Stomach (tissue), 9 donors: ENCODE data around the gene TNRC6C. TPM values are rescaled to one million over a fixed set of nuclear protein-coding genes. Genes with fewer than 3 reads are reported as not detected.

Source experiments
- DNase-seq, 2 donors: peaks; one replicate each; pipeline versions ENCODE4 v3.0.0 to v3.0.0-alpha.2; 2013 to 2019
- H3K27ac ChIP-seq, 5 donors: fragments of 200-600 bp in 4 of 5; sonication (generic) in 4 of 5; one replicate each; pipeline ENCODE4 v1.5.1; 2013 to 2019; ENCODE audit warnings: mild to moderate bottlenecking in 1 of 5, moderate library complexity in 1 of 5
- H3K27me3 ChIP-seq, 3 donors: fragments of 200-600 bp; sonication (generic); one replicate each; pipeline ENCODE4 v1.5.1; 2017 to 2019; ENCODE audit warnings: mixed run types in 1 of 3
- H3K36me3 ChIP-seq, 4 donors: fragments of 200-600 bp; sonication (generic); 1 replicate in 3 of 4; 2 replicates in 1 of 4; pipeline ENCODE4 v1.5.1; 2016 to 2019
- H3K4me1 ChIP-seq, 4 donors: fragments of 200-600 bp; sonication (generic); one replicate each; pipeline ENCODE4 v1.5.1; 2016 to 2019
- H3K4me3 ChIP-seq, 4 donors: fragments of 200-600 bp; sonication (generic) in 3 of 4; one replicate each; pipeline ENCODE4 v1.5.1; 2016 to 2019; ENCODE audit warnings: mild to moderate bottlenecking in 1 of 4
- H3K9me3 ChIP-seq, 4 donors: fragments of 200-600 bp; sonication (generic); one replicate each; pipeline ENCODE4 v1.5.1; 2016 to 2019
- EP300 ChIP-seq: sonication (generic); formaldehyde crosslinking; IDR thresholded peaks from one replicate; pipeline ENCODE4 v1.6.1; 2017; ENCODE audit warnings: antibody characterized with exemption
- POLR2A ChIP-seq, 4 donors: fragments of 450-650 bp; IDR thresholded peaks; one replicate each; pipeline ENCODE4 v1.6.1; 2016; ENCODE audit warnings: antibody characterized with exemption in 4 of 4, control low read depth in 2 of 4, mild to moderate bottlenecking in 1 of 4, moderate library complexity in 1 of 4
- POLR2AphosphoS5 ChIP-seq, 3 donors: sonication (generic); formaldehyde crosslinking; IDR thresholded peaks; one replicate each; pipeline ENCODE4 v1.6.1; 2016; ENCODE audit warnings: antibody characterized with exemption in 3 of 3
- WGBS, 5 donors: extraction: QIAGEN DNeasy Blood & Tissue Kit in 3 of 5; methylation state at CpG; one replicate each; pipeline versions ENCODE4 v1.1.5 to v1.1.7; 2013 to 2018; 5-methylcytosine and 5-hydroxymethylcytosine counted together
- intact Hi-C: fragments of 100-400 bp; cut with DNase I; formaldehyde crosslinking; loops from one replicate; pipeline ENCODE4 v1.15.1; 2023; ENCODE audit warnings: low total_unique reads
- polyA plus RNA-seq, 3 donors: library from polyadenylated mRNA; stranded (reverse); fragments of 200-250 nt; gene quantifications; one replicate each; pipeline ENCODE4 v1.2.3, GENCODE V29; 2013
- total RNA-seq, 5 donors: library from RNA; depleted of rRNA; stranded (reverse); fragments of >200 nt; gene quantifications; one replicate each; pipeline versions ENCODE4 v1.1.0 to v1.2.3, GENCODE V29; 2014 to 2016
- TF ChIP-seq, protein P1 (sequence below), 7 experiments: fragments of 450-650 bp in 4 of 7; fragments of 200-600 bp in 3 of 7; sonication (generic) in 3 of 7; IDR thresholded peaks; one replicate each; pipeline ENCODE4 v1.5.1; 2016 to 2019; ENCODE audit warnings: antibody characterized with exemption in 7 of 7, control low read depth in 2 of 7, mild to moderate bottlenecking in 1 of 7
- donor health status: healthy with polysubstance abuse.
- donor health status: Bipolar disorder and iron deficiency.
- donor health status: healthy.

TNRC6C gene
- total and polyA plus RNA-seq, 8 donors: 0.92 to 64.8 (median 9.6) TPM

DNA sequence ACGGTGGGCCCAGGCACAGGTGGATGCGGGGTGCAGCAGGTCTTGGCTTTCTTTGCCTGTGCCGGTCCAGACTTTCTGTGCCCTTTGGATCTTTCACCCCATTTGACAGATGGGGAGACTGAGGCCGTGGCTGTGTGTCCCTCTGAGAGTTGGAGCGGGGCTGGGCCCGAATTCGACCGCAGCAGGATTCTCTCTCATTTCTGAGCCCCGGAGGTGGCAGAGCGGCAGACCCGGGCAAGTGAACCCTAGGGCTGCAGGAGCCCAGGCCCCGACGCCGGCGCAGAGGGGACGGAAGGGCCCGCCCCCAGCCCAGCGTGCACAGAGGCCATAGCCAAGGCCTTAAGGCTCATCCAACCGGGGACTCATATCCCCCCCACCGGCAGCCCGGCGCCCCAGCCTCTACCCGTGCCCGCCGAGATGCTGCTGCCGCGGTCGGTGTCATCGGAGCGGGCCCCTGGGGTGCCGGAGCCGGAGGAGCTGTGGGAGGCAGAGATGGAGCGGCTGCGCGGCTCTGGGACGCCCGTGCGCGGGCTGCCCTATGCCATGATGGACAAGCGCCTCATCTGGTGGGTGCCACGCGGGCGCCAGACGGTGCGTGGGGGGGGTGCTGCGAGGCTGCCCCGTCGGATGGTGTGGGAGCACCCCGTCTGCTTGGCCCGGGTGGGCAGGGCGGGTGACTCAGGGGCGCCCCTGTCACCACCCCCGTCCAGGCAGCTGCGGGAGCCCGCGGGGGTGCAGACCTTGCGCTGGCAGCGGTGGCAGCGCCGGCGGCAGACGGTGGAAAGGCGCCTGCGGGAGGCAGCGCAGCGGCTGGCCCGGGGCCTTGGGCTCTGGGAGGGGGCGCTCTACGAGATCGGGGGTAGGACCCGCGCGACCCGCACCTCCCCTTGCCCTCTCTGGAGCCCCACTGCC lies 172.9 kb downstream of the TNRC6C start:
- H3K27ac ChIP-seq: peak overlapping the region; percentile 13 to 91 (median 83)
- H3K4me3 ChIP-seq: peak overlapping the region; percentile 37 to 56 (median 44)
- DNase-seq: peak in 1 of 2 donors; percentile 62
- H3K9me3 ChIP-seq: no peaks in the 10 kb centered on the region
- TF ChIP-seq, protein P1, sequence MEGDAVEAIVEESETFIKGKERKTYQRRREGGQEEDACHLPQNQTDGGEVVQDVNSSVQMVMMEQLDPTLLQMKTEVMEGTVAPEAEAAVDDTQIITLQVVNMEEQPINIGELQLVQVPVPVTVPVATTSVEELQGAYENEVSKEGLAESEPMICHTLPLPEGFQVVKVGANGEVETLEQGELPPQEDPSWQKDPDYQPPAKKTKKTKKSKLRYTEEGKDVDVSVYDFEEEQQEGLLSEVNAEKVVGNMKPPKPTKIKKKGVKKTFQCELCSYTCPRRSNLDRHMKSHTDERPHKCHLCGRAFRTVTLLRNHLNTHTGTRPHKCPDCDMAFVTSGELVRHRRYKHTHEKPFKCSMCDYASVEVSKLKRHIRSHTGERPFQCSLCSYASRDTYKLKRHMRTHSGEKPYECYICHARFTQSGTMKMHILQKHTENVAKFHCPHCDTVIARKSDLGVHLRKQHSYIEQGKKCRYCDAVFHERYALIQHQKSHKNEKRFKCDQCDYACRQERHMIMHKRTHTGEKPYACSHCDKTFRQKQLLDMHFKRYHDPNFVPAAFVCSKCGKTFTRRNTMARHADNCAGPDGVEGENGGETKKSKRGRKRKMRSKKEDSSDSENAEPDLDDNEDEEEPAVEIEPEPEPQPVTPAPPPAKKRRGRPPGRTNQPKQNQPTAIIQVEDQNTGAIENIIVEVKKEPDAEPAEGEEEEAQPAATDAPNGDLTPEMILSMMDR (IDR thresholded peaks at IDR 0.05): no peak
- TF ChIP-seq POLR2A (IDR thresholded peaks at IDR 0.05) (no peak), POLR2AphosphoS5 (IDR thresholded peaks at IDR 0.05) (no peak)
- H3K36me3 ChIP-seq: peaks cover 0 to 9% (median 0%) of the 10 kb centered on the region in 4 donors
- H3K27me3 ChIP-seq: peaks cover 0 to 45% (median 5%) of the 10 kb centered on the region in 3 donors
- WGBS, 5 donors: 20 to 74% (median 26%) methylated on average over 5 to 74 of the region's 74 CpGs
- intact Hi-C loops: no loop called here
- H3K4me1 ChIP-seq: peaks cover 52 to 87% (median 67%) of the 10 kb centered on the region in 4 donors

- 9 to 29% (median 13%) methylated on average over 5 to 38 of the region's 38 CpGs for WGBS, 5 donors
- intact Hi-C loops: no loop called here
- TF ChIP-seq POLR2A (IDR thresholded peaks at IDR 0.05) (no peak), EP300 (no peak), POLR2AphosphoS5 (IDR thresholded peaks at IDR 0.05) (no peak)
- TF ChIP-seq, protein P1 (IDR thresholded peaks at IDR 0.05): no peak
- peak; percentile 63 to 92 for DNase-seq
- Histone ChIP-seq H3K9me3 (no peaks in the 10 kb centered on the region), H3K4me1 (peaks cover 45 to 84% (median 62%) of the 10 kb centered on the region in 4 donors), H3K36me3 (peaks cover 0 to 9% (median 0%) of the 10 kb centered on the region in 4 donors), H3K27ac (peak overlapping the region in 4 of 5 donors; percentile 37 to 91 (median 84)), H3K4me3 (peak overlapping the region; percentile 37 to 56 (median 44)), H3K27me3 (peaks cover 0 to 45% (median 5%) of the 10 kb centered on the region in 3 donors)
These were observed 173.7 kb downstream of the TNRC6C start for GRCh38 chr17:78132084-78132676.

DNA sequence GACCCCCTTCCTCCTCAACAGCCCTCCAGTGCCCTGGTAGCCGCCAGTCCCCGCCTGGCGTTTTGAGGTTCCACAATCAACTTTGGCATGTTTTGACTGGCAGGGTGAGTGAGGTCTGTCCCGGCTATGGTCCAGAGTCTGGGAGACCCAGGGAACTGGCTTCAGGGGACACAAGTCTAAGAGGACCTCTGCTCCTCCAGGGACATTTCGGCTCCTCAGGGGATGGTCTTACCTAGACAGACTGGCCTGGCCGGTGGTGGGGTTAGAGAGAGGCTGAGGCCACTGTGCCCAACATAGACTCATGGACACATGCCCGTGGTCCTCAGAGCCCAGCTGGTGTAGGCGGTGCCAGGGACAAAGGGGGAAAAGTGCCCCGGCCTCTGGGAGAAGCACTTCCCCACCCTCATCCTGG lies 174.3 kb downstream of the TNRC6C start:
- peak overlapping the region in 2 of 5 donors; percentile 83 to 91 for H3K27ac ChIP-seq
- peaks cover 0 to 9% (median 0%) of the 10 kb centered on the region in 4 donors for H3K36me3 ChIP-seq
- intact Hi-C loops: no loop called here
- peak overlapping the region in 2 of 4 donors; percentile 50 to 56 for H3K4me3 ChIP-seq
- 69 to 86% (median 74%) methylated on average over 8 to 9 of the region's 9 CpGs for WGBS, 5 donors
- H3K9me3 ChIP-seq: no peaks in the 10 kb centered on the region
- H3K4me1 ChIP-seq: peaks cover 39 to 84% (median 59%) of the 10 kb centered on the region in 4 donors
- peak in 1 of 2 donors; percentile 11 for DNase-seq
- TF ChIP-seq, protein P1 (IDR thresholded peaks at IDR 0.05): no peak
- TF ChIP-seq EP300 (no peak), POLR2AphosphoS5 (IDR thresholded peaks at IDR 0.05) (no peak), POLR2A (IDR thresholded peaks at IDR 0.05) (no peak)
- H3K27me3 ChIP-seq: peaks cover 0 to 40% (median 5%) of the 10 kb centered on the region in 3 donors
